ACC112 (cell line): Measurements from ENCODE around the gene CD69.

Experiments used
- H2AFZ ChIP-seq: fragments of 200-600 bp; sonication (generic); one replicate; pipeline ENCODE4 v1.6.0; 2017; ENCODE audit warnings: antibody characterized with exemption, low read length; ENCODE audit not compliant: unreplicated experiment
- H3K27ac ChIP-seq: fragments of 200-600 bp; sonication (generic); 2 replicates; pipeline ENCODE4 v1.5.1; 2014; ENCODE audit warnings: low read depth, mild to moderate bottlenecking, antibody characterized with exemption, low read length, moderate library complexity
- H3K27me3 ChIP-seq: fragments of 200-600 bp; sonication (generic); 2 replicates; pipeline ENCODE4 v1.6.1; 2014; ENCODE audit warnings: mild to moderate bottlenecking, antibody characterized with exemption, low read length, moderate library complexity, mixed read lengths; ENCODE audit not compliant: insufficient read depth
- H3K36me3 ChIP-seq: fragments of 200-600 bp; sonication (generic); 2 replicates; pipeline ENCODE4 v1.6.1; 2016; ENCODE audit warnings: mild to moderate bottlenecking, antibody characterized with exemption, low read length, moderate library complexity, mixed read lengths; ENCODE audit not compliant: insufficient read depth
- H3K4me1 ChIP-seq: fragments of 200-600 bp; sonication (generic); one replicate; pipeline ENCODE4 v1.6.1; 2016; ENCODE audit warnings: low read length, mixed read lengths; ENCODE audit not compliant: insufficient read depth, unreplicated experiment, control insufficient read depth
- H3K4me3 ChIP-seq: fragments of 200-600 bp; sonication (generic); 2 replicates; pipeline ENCODE4 v1.5.1; 2014; ENCODE audit warnings: mild to moderate bottlenecking, low read depth, low read length
- H3K79me2 ChIP-seq: fragments of 200-600 bp; sonication (generic); one replicate; pipeline ENCODE4 v1.6.0; 2016; ENCODE audit warnings: low read length; ENCODE audit not compliant: control insufficient read depth, unreplicated experiment, insufficient read depth

CD69 gene

GRCh38 chr12:9756706-9757105 is 4.0 kb downstream of the CD69 start:
- Histone ChIP-seq H3K36me3 (no peaks in the 10 kb centered on the region), H3K4me1 (no peaks in the 10 kb centered on the region), H3K27me3 (peaks cover 16% of the 10 kb centered on the region), H3K79me2 (no peaks in the 10 kb centered on the region), H2AFZ (no peak overlapping the region), H3K4me3 (no peak overlapping the region), H3K27ac (no peak overlapping the region)

GRCh38 chr12:9756170-9756569 is 4.5 kb downstream of the CD69 start:
- Histone ChIP-seq H3K27ac (no peak overlapping the region), H3K79me2 (no peaks in the 10 kb centered on the region), H3K27me3 (peaks cover 16% of the 10 kb centered on the region), H3K36me3 (no peaks in the 10 kb centered on the region), H3K4me1 (no peaks in the 10 kb centered on the region), H3K4me3 (no peak overlapping the region), H2AFZ (no peak overlapping the region)

GRCh38 chr12:9755567-9755966 is 5.1 kb downstream of the CD69 start:
- Histone ChIP-seq H3K79me2 (no peaks in the 10 kb centered on the region), H3K27me3 (peaks cover 16% of the 10 kb centered on the region), H3K27ac (no peak overlapping the region), H3K4me1 (no peaks in the 10 kb centered on the region), H2AFZ (no peak overlapping the region), H3K4me3 (no peak overlapping the region), H3K36me3 (no peaks in the 10 kb centered on the region)

GRCh38 chr12:9755035-9755434 is 5.7 kb downstream of the CD69 start:
- Histone ChIP-seq H3K36me3 (no peaks in the 10 kb centered on the region), H3K27ac (no peak overlapping the region), H3K4me1 (no peaks in the 10 kb centered on the region), H3K4me3 (no peak overlapping the region), H2AFZ (no peak overlapping the region), H3K27me3 (peaks cover 15% of the 10 kb centered on the region), H3K79me2 (no peaks in the 10 kb centered on the region)

- H3K4me1 ChIP-seq = no peaks in the 10 kb centered on the region
- H3K27ac ChIP-seq = no peak overlapping the region
- H2AFZ ChIP-seq = no peak overlapping the region
- peaks cover 9% of the 10 kb centered on the region for H3K27me3 ChIP-seq
- H3K79me2 ChIP-seq = no peaks in the 10 kb centered on the region
- no peaks in the 10 kb centered on the region for H3K36me3 ChIP-seq
- no peak overlapping the region for H3K4me3 ChIP-seq
These were observed 6.4 kb downstream of the CD69 start for GRCh38 chr12:9754099-9754927.

- Histone ChIP-seq H3K27ac (no peak overlapping the region), H3K36me3 (no peaks in the 10 kb centered on the region), H3K4me1 (no peaks in the 10 kb centered on the region), H2AFZ (no peak overlapping the region), H3K4me3 (no peak overlapping the region), H3K79me2 (no peaks in the 10 kb centered on the region), H3K27me3 (peaks cover 9% of the 10 kb centered on the region)
These were observed 7.2 kb downstream of the CD69 start for GRCh38 chr12:9753498-9753897.

- Histone ChIP-seq H3K4me1 (no peaks in the 10 kb centered on the region), H3K27me3 (peaks cover 9% of the 10 kb centered on the region), H3K27ac (no peak overlapping the region), H3K36me3 (no peaks in the 10 kb centered on the region), H3K79me2 (no peaks in the 10 kb centered on the region), H2AFZ (no peak overlapping the region), H3K4me3 (no peak overlapping the region)
These were observed 7.6 kb downstream of the CD69 start for GRCh38 chr12:9753073-9753472.

GRCh38 chr12:9752145-9752933 is 8.4 kb downstream of the CD69 start:
- H3K79me2 ChIP-seq = no peaks in the 10 kb centered on the region
- no peak overlapping the region for H3K27ac ChIP-seq
- no peak overlapping the region for H3K4me3 ChIP-seq
- no peaks in the 10 kb centered on the region for H3K36me3 ChIP-seq
- peaks cover 9% of the 10 kb centered on the region for H3K27me3 ChIP-seq
- H2AFZ ChIP-seq = no peak overlapping the region
- H3K4me1 ChIP-seq = no peaks in the 10 kb centered on the region

- no peak overlapping the region; the same call in 1 of the 2 replicates for H3K4me3 ChIP-seq
- no peaks in the 10 kb centered on the region for H3K4me1 ChIP-seq
- no peak overlapping the region for H2AFZ ChIP-seq
- H3K27ac ChIP-seq = no peak overlapping the region
- peaks cover 9% of the 10 kb centered on the region for H3K27me3 ChIP-seq
- H3K36me3 ChIP-seq = no peaks in the 10 kb centered on the region
- no peaks in the 10 kb centered on the region for H3K79me2 ChIP-seq
These were observed 9.2 kb downstream of the CD69 start for GRCh38 chr12:9751204-9752144.
